ENCODE data around the gene EPN1. TPM values are rescaled to one million over a fixed set of nuclear protein-coding genes. Genes with fewer than 3 reads are reported as not detected.

The EPN1 gene
- total and polyA plus RNA-seq, 2 of the 13 experiments (the other 11 are each of a cell fraction or from before 2014, with no cell fraction given): 28.9 to 31.7 TPM

- no peak for TF ChIP-seq ZNF142 (CRISPR knock-in tag; IDR thresholded peaks at IDR 0.05)
- TF ChIP-seq ZNF296 (CRISPR knock-in tag; conservative IDR thresholded peaks at IDR 0.05): no peak
- no peak for TF ChIP-seq HNRNPUL1 (IDR thresholded peaks at IDR 0.05; ENCODE audit: low read depth, low read length)
- TF ChIP-seq ZNF30 (CRISPR knock-in tag; IDR thresholded peaks at IDR 0.05): no peak
- TF ChIP-seq SNAPC2 (CRISPR knock-in tag; IDR thresholded peaks at IDR 0.05): no peak
- no peak for TF ChIP-seq HHEX (CRISPR knock-in tag; IDR thresholded peaks at IDR 0.05)
Measured at GRCh38 chr19:55644191-55644833, 30.7 kb upstream of the EPN1 start (continued).
